Measurements from ENCODE around the gene AGPS.
A peak's percentile ranks its signal among the peaks of the same experiment; 100 is the strongest.
"Not testable (repeated sequence)": the region's sequence is repeated elsewhere in the genome, so short reads cannot be mapped to it uniquely, and the experiment has no call there.

AGPS gene

DNA sequence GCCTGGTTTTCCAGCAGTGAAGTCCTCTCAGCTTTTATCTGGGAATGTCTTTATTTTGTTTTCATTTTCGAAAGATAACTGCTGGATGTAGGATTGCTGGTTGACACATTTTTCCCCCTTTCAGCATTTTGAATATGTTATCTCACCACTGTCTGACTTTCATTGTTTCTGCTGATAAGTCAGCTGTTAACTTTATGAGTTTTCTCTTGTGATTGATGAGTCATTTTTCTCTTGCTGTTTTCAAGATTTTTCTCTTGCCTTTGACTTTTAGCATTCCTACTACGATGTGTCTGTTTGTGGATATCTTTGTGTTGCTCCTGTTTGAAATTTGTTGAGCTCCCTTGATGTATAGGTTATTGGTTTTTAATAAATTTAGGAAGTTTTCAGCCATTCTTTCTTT lies 85.5 kb downstream of the AGPS start:
- no peak for DNase-seq

DNA sequence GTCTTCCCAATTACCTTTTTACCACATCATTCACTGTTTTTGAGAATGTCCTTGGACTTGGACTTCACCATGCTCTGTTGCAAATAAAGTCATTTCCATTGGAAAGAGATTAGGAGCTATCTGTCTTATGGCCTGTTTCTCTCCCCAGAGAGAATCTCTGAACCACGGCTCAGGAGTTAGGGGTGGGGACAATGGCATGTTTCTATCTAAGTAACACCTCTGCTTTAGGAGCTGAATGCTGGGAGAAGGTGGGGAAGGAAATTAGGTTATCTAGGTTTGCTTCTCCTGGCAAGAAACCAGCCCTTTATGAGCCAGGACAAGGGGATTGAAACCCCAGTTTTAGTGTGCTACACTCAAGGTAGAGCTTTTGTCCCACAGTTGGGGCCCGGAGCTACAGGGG lies 86.3 kb downstream of the AGPS start:
- DNase-seq = no peak

DNA sequence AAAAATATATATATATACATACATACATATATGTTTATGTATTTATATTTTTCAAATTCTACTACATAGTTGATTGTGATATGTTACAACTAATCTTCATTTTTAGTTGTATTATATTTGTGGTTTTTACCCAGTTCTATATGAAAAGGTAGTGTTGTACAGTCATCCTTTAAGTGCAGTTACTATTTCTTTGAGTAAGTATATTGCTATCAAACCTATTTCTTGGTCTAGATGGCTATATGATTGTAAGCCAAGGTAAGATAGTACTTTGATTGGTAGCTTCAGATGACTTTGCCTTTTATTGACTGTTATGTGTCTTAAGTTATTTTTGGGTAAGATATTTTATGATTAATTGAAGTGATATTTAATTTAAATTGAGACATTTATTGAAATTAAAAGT lies 89.6 kb downstream of the AGPS start:
- DNase-seq = no peak

DNA sequence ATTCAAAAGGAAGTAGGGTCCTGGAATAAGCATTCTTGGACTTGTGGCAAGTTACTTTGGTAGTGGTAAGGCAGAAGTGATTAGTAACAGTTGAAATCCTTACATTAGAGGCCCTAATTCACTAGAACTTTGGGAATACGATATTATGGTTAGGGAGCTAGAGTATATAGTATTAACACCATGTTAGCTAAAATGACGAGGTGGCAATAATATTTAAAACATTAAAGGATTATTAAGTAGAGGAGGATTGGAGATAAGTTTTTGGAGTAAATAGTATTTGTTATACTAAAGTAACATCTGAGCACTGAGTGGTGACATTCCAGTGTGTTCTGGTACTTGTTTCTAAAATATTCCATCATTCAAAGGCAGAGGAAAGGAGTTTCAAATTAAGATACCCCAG lies 91.0 kb downstream of the AGPS start:
- no peak for DNase-seq

DNA sequence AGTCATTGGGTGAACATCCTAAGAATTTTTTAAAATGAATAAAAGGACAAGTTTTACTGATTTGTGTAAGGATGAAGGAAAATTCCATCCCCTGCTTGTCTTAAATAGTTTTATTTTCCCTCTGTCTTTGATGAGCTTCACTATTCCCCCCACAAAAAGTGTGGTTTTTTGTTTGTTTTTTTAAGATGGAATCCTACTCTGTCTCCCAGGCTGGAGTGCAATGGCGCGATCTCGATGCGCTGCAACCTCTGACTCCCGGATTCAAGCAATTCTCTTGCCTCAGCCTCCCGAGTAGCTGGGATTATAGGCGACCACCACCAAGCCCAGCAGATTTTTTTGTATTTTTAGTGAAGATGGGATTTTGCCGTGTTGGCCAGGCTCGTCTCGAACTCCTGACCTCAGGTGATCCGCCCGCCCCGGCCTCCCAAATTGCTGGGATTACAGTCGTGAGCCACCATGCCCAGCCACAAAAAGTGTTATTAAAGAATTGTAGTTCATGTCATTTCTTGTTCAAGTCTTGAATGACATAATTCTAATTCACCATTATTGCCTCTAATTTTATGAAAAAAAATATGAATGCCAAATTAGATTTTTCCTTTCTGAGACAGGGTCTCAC lies 91.7 kb downstream of the AGPS start:
- no peak for DNase-seq

DNA sequence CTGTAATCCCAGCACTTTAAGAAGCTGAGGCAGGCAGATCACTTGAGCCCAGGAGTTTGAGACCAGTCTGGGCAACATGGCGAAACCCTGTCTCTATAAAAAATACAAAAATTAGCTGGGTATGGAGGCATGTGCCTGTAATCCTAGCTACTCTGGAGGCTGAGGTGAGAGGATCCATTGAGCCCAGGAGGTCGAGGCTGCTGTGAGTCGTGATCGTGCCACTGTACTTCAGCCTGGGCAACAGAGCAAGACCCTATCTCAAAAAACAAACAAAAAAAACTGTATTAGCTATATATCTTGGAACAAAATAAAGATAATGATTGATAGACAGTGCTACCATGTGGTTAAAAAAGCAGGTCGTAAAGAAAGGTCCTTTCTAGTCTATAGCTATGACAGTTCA lies 93.1 kb downstream of the AGPS start:
- not testable (repeated sequence) for DNase-seq

DNA sequence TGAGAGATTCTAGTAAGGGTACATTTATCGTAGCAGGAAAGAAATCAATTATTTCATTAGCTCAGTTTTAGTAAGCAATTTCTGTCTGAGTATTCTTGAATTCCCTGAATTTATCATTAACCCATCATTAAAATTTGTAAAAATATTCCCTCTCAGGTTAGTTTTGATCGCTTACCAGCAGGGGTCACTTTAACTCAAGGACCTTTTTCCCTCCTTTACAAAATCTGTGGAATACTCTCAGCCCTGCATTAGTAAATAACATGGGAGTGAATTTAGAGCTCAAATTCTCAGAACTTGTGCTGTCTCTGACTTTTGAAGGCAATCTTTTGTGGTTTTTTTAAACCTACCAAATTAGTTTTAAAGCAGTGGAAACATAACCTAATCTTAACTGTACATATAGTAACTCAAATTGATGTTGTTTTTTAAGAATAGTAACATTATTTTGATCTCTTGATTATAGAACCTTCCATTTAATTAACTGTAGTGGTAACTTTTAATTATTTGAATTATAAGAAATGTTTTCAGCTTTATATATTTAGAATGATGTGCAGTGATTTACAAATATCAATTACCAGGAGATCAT lies 97.2 kb downstream of the AGPS start:
- DNase-seq = peak in 1 of 2 donors; percentile 1

DNA sequence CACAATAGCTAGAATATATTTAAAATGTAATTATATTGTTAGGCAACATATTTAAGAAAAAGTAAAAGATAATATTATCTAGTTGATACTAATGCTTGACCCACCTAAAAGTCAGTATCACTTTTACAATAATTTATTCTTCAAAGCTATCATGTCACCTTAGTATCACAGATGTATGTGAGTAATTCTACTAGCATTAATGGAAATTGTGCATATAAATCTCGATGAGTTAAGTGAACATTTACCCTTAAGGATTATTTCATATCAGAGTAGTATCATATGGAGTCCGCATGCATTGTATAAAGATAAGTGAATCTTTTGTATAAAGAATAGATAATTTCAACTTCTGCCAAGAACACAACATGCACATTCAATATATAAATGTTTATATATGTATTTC lies 103.4 kb downstream of the AGPS start:
- no peak for DNase-seq

DNA sequence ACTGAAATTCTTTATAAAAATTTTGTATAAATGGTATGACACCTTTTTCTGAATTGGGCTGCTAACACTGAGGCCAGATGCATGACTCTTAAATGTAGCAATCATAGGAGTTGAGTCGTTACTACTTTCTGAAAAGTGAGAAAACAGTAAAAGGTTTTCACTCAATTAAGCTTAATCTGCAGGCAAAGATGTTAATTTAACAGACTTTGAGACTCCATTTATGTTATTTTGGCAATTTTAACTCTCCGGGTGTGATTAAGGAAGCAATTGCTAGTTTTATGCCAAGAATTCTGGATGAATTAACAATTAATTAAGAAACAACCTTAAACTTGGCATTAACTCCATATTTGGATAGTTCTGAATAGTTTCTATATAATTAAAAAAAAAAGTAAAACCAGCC lies 104.3 kb downstream of the AGPS start:
- no peak for DNase-seq

DNA sequence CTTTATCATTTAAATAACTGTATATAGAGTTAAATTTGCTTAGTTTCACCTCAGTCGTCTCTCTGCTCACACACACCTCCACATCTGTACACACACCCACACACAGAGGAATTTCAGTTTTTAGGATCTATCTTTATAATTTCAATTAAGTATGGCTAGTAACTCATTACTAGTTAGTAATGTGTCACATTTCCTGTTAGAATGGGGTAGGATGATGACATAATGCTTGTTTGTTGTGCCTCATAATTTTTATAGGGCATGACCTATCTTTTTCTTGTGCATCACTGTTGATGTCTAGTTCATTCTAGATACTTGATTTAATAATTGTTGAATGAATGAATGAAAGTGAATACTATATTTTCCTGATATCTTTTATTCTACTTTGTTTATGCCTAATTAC lies 108.6 kb downstream of the AGPS start:
- no peak for DNase-seq

DNA sequence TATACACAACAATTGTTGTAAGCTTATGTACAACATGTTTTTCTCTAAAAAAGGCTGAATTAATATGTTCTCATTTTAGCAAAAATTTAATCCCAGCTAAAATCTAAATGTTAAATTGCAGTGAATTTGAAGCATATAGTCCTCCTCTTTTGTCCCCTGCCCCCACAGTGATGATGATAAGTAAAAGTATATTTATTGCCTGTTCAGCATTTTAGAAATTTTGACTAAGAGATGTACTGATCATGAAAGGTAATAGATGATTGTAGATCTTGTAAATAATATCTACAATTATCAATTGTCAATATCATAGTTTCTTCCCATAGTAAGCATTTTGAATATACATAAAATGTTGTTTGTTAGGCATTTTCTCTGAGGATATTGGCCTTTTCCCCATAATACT lies 113.9 kb downstream of the AGPS start:
- DNase-seq = no peak

DNA sequence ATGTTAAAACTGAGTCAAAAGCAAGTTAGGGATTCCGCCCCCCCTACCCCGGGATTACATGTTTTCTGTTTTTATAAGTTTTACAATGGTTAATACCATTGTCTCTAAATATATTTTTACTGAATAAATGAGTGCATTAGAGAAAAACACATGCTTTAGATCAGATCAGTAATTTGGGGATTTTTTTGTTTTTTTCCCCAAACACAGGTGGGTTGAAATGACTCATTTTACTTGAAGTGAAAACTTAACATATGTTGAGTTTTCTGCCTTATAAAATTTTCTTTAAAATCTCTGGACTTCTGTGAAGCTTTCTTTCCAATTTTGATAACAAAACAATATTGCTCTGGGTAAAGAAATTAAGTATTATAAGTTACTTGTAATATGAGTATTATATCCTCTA lies 114.4 kb downstream of the AGPS start:
- DNase-seq = no peak

DNA sequence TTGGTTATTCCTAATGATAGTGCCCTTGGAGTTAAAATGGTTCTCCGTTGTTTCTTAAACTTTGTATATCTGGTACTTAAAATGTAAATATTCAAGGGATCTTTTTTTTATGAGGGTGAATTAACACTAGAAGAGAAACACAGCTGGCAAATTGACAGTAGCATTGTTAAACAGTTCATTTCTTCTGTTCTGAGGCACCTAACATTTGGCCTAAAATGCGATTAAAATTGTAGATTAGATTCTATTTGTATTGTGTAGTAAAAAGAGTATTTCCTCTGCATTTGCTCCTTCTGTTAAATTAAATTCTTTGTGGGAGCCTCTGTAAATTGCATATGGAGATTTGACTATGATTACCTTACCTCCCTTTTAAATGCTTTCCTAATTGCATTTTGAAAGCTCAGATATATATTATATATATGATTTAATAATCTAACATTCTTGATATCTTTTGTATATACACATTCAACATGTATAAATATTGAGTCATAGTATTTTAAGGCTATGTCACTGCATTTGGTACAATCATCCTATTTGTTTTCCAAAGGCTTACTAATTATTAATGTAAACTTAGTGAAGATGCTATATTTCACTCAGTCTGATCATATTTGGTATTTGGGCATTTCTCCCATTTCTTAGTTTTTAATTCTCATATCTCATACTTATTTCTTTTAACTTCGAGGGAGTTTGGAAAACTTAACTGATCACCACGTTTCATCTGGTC lies 124.4 kb downstream of the AGPS start:
- no peak for DNase-seq

DNA sequence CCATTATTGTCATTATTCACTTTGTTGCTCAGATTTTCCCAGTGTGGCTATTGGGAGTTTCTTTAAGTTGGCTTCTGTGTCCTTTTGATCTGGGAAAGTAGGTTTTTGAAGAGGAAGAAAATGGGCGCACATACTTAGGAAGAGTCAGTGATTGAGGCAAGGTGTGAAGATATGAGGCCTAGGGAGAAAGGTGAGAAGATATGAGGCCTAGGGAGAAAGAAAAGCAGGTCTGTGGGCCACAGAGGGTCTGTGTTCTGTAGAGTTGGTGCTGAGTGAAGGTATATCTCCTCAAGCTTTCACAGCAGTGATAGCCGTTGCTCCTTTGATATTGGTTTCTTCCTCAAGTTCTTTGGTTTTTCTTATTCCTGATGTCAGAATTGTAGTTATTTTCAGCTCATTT lies 126.2 kb downstream of the AGPS start:
- DNase-seq = no peak

DNA sequence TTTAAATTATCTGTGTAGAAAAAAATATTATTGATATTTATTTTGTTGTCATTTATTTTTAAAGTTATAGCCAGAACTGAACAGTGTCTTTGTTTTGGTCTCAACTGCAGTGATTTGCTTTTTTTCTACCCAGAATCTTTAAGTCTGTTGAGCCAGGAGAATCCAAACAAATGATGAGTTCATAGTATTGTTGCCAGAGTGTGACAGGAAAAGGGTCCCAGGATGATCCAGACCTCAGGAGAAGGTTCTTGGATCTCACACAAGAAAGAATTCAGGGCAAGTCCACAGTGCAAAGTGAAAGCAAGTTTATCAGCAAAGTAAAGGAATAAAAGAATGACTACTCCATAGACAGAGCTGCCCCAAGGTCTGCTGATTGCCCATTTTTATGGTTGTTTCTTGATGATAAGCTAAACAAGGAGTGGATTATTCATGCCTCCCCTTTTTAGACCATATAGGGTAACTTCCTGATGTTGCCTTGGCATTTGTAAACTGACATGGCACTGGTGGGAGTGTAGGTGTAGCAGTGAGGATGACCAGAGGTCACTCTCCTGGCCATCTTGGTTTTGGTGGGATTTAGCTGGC lies 127.1 kb downstream of the AGPS start:
- DNase-seq = no peak

DNA sequence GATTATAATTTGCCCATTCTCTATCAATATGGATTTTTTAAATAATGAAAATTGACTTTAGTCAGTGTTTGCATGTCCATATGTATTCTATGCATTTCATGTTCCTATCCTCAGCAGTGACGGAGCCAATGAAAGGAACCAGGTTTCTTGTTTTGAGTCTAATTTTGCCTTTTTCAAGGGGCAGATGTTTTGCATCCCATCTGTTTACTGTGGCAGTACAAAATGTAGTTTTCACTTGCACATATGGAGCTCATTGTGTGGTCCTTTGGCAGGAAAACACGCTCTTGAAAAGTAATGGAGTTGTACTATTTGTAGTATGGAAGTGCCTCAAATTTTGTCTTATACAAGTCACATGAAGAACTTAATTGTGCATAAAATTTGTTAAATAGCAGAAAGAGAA lies 127.8 kb downstream of the AGPS start:
- DNase-seq = no peak

DNA sequence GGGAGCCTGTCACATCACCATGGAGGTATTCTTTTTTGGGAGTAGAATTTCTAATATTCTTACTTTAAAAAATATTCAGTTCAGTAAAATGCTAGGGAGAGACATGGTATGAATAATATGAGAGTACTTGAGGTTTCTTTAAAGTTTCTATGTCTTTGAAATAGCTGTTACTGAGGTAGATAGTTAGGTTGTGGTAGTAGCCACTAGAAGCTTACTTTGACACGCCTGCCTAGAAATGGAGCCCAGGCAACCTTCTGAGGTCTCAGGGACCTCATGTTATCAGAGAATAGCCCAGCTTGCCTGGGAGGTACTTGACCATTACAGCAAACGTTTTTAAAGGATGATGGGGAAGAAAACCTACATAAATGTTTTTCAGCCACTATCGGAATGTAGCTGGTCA lies 131.2 kb downstream of the AGPS start:
- no peak for DNase-seq

DNA sequence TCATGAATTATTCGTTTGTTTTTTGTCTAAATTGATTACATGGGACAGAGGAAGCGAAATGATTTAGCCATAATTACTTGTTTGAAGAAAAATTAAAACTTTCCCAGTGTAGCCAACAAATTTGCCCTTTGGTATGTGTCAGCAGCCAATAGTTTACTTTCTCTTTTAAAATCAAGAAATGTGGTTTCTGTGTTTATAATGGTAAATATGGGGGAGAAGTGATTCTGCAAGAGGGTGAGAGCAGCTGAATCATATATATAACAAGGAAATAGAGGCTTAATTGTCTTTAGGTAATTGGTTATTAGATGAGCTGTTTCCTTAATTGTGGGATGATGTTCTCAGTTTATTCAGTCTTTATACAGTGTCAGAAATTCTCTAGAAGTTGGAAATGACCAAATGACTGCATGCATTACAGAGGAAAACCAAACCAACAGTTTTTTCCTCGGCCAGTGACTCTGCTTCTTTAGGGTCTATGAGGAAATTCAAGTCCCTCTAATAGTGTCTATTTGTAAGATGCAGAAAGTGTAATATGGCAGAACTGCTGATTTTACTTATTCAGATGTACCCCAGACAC lies 132.9 kb downstream of the AGPS start:
- DNase-seq = no peak

DNA sequence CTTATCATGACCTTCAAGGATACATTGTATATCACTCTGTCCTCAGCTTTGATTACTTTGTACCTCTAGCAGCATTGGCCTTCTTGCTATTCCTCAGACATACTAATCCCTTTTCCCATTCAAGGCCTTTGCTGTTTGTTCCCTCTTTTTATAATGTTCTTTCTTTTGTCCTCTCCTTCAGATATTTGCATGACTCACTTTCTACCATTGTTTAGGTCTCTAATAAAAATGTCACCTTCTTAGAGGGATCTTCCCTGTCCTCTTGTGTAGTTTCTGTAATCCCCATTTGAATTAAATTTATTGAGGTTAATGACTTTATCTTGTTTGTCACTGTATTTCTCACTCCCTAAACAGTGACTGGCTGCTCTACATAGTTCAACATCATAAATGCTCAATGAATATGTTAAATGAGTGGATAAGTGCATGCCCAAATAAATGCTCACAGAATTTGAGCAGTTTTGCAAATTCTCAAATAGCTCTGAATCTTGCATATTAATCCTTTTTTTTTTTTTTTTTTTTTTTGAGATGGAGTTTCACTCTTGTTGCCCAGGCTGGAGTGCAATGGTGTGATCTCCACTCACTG lies 135.9 kb downstream of the AGPS start:
- no peak for DNase-seq

DNA sequence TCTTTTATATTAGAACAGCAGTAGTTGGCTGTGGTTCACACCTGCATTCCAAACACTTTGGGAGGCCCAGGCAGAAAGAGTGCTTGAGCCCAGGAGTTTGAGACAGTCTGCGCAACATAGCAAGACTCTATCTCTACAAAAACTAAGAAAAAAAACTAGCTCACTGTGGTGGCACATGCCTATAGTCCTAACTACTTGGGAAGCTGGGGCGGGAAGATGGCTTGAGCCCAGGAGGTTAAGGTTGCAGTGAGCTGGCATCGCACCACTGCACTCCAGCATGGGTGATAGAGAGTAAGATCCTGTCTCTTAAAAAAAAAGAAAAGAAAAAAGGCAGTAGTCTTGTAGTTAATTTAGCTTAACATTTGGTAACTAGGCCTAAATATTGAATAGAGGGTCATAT lies 136.6 kb downstream of the AGPS start:
- no peak for DNase-seq

DNA sequence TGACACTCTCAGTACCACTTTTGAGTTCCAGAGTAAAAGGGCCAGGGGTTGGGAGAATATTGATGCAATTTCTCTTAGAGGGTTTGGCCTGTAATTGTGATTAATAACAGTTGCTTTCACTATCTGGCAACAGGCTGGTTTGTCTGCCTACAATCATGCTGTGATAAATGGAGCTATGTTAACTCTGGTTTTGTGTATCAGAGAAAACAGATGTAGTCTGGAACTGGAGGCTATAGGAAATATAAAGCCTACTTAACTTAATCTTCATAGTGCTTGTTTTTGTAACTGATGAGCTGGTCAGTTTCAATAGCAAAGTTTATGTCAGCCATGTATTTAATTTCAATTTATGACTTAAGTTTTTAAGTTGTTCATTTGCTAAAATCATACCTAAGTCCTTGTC lies 138.0 kb downstream of the AGPS start:
- no peak for DNase-seq

DNA sequence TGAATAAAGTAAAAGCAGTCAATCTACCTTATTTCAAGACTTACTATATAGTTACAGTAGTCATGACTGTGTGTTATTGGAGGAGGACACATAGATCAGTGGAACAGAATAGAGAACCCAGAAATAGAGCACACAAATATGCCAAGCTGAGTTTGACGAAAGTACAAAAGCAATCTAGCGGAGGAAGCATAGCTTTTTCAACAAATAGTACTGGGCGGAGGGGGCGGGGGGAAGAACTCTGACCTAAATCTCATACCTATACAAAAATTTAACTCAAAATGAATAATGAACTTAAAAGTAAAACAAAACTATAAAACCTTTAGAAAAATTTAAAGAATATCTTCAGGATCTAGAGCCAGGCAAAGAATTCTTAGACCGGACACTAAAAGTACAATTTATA lies 139.1 kb downstream of the AGPS start:
- DNase-seq = no peak

DNA sequence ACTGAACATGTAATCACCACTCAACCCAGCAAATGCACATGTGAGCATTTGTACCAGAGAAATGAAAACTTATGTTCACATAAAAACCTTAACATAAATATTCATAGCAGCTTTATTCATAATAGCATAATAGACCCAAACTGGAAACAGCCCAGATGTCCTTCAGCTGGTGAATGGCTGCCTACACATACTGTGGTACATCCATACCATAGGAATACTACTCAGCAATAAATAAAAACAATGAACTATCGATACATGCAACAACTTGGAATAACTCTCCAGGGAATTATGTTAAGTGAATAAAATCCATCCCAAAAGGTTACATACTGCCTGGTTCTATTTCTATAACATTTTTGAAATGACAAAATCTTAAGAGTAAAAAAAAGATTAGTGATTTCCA lies 140.0 kb downstream of the AGPS start:
- no peak for DNase-seq

DNA sequence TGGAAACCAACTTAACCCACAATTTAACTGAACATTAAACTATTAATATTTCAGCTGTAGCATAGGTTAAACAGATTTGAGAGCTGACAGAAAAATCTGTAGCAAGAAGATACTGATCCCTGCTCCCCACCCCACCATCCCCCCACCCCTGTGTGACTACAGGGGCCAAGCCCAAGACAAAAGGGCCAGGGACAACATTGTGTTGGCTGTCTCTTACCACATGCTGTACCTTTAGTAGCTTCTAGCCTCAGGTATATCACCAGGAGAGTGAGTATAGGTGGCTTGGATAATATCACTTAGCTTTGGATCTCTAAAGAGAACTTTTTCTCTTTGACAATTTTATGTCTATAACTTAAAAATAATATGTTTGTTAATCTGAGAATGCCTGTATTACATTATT lies 140.7 kb downstream of the AGPS start:
- no peak for DNase-seq
